Testis (tissue), 3 donors: ENCODE results near the gene DSE. TPM values are rescaled to one million over a fixed set of nuclear protein-coding genes. Genes with fewer than 3 reads are reported as not detected.
A peak's percentile ranks its signal among the peaks of the same experiment; 100 is the strongest.

Experiments used
- DNase-seq: peaks from one replicate; pipeline ENCODE4 v3.0.0-alpha.2; 2019
- H3K27ac ChIP-seq, 2 donors: fragments of 200-600 bp; sonication (generic); one replicate each; pipeline ENCODE4 v1.5.1; 2019
- H3K27me3 ChIP-seq: fragments of 200-600 bp; sonication (generic); one replicate; pipeline ENCODE4 v1.5.1; 2019
- H3K36me3 ChIP-seq: fragments of 200-600 bp; sonication (generic); one replicate; pipeline ENCODE4 v1.5.1; 2017; ENCODE audit warnings: low read depth; ENCODE audit errors: missing control alignments
- H3K4me1 ChIP-seq: fragments of 200-600 bp; sonication (generic); one replicate; pipeline ENCODE4 v1.5.1; 2019
- H3K4me3 ChIP-seq, 2 donors: fragments of 200-600 bp; sonication (generic); one replicate each; pipeline ENCODE4 v1.5.1; 2017 to 2019
- H3K9me3 ChIP-seq: fragments of 200-600 bp; sonication (generic); one replicate; pipeline ENCODE4 v1.5.1; 2017
- POLR2A ChIP-seq: fragments of 450-650 bp; IDR thresholded peaks from one replicate; pipeline ENCODE4 v1.6.1; 2017; ENCODE audit warnings: antibody characterized with exemption, mild to moderate bottlenecking, moderate library complexity
- WGBS, 2 donors: methylation state at CpG; one replicate each; pipeline ENCODE4 v1.1.5; 2018; 5-methylcytosine and 5-hydroxymethylcytosine counted together
- intact Hi-C: fragments of 100-400 bp; cut with DNase I; formaldehyde crosslinking; loops from one replicate; pipeline ENCODE4 v1.15.1; 2023; ENCODE audit warnings: low total_unique reads
- polyA plus RNA-seq: library from polyadenylated mRNA; stranded (reverse); fragments of 350-450 nt; fragmentation: Illumina TruSeq; extraction: RNeasy Lipid Tissue Mini Kit (QIAGEN cat#74804); gene quantifications from one replicate; pipeline ENCODE4 v1.2.3, GENCODE V29; 2014; ENCODE audit warnings: low read depth, low replicate concordance; ENCODE audit not compliant: insufficient read depth
- total RNA-seq, 2 donors: library from RNA; depleted of rRNA; stranded (reverse); fragments of >200 nt; gene quantifications; one replicate each; pipeline ENCODE4 v1.2.3, GENCODE V29; 2016
- TF ChIP-seq, protein P1 (sequence below), 3 experiments: fragments of 450-650 bp in 2 of 3; fragments of 200-600 bp in 1 of 3; sonication (generic) in 1 of 3; IDR thresholded peaks; one replicate each; pipeline ENCODE4 v1.5.1; 2016 to 2019; ENCODE audit warnings: antibody characterized with exemption in 3 of 3, mild to moderate bottlenecking in 2 of 3, moderate library complexity in 1 of 3

The DSE gene
- total and polyA plus RNA-seq, 3 donors from 2014 or later = 31.5 to 49.3 (median 35.1) TPM

DNA sequence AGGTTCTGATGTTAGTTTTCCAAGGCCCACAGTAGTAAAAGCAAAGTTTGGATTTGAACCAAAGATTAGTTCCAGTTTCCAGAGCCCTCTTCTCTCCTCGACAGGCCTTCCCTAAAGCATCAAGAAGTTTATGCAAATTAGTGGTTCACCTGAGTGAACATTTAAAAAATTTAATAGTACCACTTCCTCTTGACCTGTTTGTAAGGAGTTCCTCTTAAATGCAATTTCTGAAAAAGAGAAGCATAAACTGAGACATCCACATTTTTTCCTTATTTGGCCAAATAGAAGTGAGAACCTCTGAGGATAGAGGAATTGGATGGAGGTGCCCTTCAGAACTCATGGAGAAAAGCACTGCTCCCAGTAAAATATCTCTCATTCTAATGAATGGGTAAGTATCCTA lies 1.2 kb upstream of the DSE start:
- no peaks in the 10 kb centered on the region for H3K36me3 ChIP-seq
- WGBS, 2 donors = 26 to 31% methylated on average over 1 of the region's 1 CpG
- no peaks in the 10 kb centered on the region for H3K9me3 ChIP-seq
- no peak for DNase-seq
- intact Hi-C loops = no loop called here
- H3K4me1 ChIP-seq = peaks cover 8% of the 10 kb centered on the region
- no peak overlapping the region for H3K4me3 ChIP-seq
- H3K27ac ChIP-seq = peak overlapping the region; percentile 96 to 98
- no peaks in the 10 kb centered on the region for H3K27me3 ChIP-seq
- no peak for TF ChIP-seq POLR2A
- TF ChIP-seq, protein P1, sequence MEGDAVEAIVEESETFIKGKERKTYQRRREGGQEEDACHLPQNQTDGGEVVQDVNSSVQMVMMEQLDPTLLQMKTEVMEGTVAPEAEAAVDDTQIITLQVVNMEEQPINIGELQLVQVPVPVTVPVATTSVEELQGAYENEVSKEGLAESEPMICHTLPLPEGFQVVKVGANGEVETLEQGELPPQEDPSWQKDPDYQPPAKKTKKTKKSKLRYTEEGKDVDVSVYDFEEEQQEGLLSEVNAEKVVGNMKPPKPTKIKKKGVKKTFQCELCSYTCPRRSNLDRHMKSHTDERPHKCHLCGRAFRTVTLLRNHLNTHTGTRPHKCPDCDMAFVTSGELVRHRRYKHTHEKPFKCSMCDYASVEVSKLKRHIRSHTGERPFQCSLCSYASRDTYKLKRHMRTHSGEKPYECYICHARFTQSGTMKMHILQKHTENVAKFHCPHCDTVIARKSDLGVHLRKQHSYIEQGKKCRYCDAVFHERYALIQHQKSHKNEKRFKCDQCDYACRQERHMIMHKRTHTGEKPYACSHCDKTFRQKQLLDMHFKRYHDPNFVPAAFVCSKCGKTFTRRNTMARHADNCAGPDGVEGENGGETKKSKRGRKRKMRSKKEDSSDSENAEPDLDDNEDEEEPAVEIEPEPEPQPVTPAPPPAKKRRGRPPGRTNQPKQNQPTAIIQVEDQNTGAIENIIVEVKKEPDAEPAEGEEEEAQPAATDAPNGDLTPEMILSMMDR (IDR thresholded peaks at IDR 0.05) = no peak

DNA sequence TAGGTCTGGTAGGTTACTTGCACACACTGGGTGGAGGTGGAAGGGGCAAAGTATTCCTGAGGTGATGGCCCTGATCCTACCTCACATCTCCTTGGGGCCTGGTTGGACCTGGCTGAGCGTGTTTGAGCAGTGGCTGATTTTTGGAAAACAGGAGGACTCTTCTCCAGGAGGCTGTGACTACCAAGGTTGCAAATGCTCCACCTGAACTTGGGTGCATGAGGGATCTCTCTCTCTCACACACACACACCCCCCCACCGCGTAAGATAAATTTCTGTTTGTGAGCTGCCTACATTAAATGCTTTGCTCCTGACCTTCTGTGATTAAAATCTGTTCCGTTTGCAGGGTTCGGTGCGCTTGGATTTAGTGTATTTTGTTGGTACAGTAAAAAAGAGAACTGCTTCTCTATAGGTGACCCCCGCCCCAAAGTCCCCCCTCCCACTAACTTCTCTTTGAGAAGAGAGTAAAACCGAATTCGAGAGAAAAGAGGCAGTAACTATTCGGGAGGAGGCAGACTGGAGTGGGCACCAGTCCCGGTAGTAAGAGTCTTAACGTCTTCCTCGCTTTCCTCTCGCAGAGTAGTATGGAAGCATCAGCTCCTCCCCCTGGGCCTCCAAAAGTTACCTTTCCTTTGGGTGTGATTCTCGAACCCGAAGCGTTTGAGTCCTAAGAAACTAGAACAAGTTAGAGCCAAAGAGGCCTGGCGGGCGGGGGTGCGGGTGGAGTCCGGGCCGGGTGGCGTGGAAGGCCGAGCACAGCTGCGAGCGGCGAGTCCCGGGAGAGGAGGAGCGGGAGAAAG lies 585 bp upstream of the DSE start:
- H3K4me3 ChIP-seq = peak overlapping the region; percentile 81
- no peaks in the 10 kb centered on the region for H3K27me3 ChIP-seq
- H3K4me1 ChIP-seq = peaks cover 8% of the 10 kb centered on the region
- intact Hi-C loops = no loop called here
- peak overlapping the region; percentile 96 to 98 for H3K27ac ChIP-seq
- no peaks in the 10 kb centered on the region for H3K36me3 ChIP-seq
- TF ChIP-seq, protein P1 (IDR thresholded peaks at IDR 0.05) = no peak
- TF ChIP-seq POLR2A = no peak
- WGBS, 2 donors = 3 to 4% methylated on average over 15 to 28 of the region's 29 CpGs
- DNase-seq = peak; percentile 21
- H3K9me3 ChIP-seq = no peaks in the 10 kb centered on the region

DNA sequence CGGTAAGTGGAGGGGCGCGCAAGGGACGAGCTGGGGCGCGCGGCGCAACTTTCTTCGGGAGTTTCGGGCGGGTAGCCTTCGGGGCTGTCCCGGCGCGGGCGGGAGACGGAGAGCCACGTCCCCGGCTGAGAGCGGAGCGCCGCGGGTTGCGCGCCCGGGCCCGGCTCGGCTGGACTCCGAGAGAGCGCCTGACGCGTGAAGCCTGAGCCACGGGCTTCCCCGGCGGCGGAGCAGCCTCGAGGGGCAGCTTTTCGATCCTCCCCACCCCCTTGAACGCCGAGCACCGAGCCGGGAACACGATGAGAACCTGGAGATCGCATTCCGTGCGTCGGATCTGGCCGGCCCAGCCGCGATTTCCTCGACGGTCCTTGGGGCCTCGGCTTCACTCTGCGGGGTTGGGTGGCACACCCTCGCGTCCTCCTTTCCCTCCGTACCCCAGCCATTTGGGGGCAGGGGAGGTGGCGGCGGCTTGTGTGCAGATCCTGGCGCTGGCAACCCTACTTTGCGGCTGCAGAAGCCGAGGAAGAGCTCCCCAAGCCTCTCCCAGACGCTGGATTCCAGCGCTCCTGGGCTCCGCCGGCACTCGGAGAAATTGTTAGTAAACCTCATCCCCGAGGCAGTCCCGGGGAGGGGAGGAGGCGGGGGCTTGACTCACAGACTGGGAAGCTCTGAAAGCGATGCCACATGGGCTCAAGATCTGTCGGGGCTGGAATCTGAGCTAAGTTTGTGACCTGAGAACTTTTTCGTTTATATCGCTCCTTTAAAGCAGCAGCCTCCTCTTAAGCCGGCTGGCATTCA lies 572 bp downstream of the DSE start:
- H3K9me3 ChIP-seq = no peaks in the 10 kb centered on the region
- TF ChIP-seq POLR2A = no peak
- TF ChIP-seq, protein P1 (IDR thresholded peaks at IDR 0.05) = no peak
- H3K4me1 ChIP-seq = peaks cover 8% of the 10 kb centered on the region
- peak overlapping the region; percentile 96 to 98 for H3K27ac ChIP-seq
- H3K36me3 ChIP-seq = no peaks in the 10 kb centered on the region
- no peaks in the 10 kb centered on the region for H3K27me3 ChIP-seq
- 0 to 1% methylated on average over 23 to 62 of the region's 75 CpGs for WGBS, 2 donors
- H3K4me3 ChIP-seq = peak overlapping the region; percentile 81
- peak; percentile 79 for DNase-seq
- intact Hi-C loops = no loop called here

DNA sequence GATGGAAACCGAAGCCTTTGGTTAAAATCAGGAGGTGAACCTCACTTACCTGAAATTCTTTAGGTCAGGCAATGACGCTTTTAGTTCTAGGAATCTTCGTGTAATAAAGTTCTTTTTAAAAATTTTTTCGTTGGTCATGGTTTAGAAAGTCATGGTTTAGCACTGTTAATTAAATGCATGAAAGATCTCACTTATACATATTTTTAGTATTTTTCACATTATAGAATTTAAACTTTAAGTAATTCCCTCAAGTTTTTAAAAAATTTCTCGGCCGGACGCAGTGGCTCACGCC lies 1.1 kb downstream of the DSE start:
- intact Hi-C loops = no loop called here
- Histone ChIP-seq H3K9me3 (no peaks in the 10 kb centered on the region), H3K4me3 (peak overlapping the region; percentile 81), H3K36me3 (no peaks in the 10 kb centered on the region), H3K4me1 (peaks cover 8% of the 10 kb centered on the region), H3K27me3 (no peaks in the 10 kb centered on the region), H3K27ac (peak overlapping the region; percentile 96 to 98)
- 29 to 34% methylated on average over 8 of the region's 8 CpGs for WGBS, 2 donors
- no peak for DNase-seq
- TF ChIP-seq, protein P1 (IDR thresholded peaks at IDR 0.05) = no peak
- no peak for TF ChIP-seq POLR2A
